GM20000 (cell line): ENCODE measurements around the gene ANKZF1.

Experiments
- DNase-seq: peaks from one replicate; pipeline ENCODE4 v3.0.0; 2012; ENCODE audit warnings: low spot score
- TF ChIP-seq, protein P1 (sequence below): IDR thresholded peaks from 2 replicates; pipeline ENCODE4 v1.5.1; 2012; ENCODE audit warnings: mild to moderate bottlenecking, control low read depth; ENCODE audit errors: extremely low read depth, missing control alignments

Gene ANKZF1

GRCh38 chr2:219218217-219218731 lies 11.3 kb upstream of the ANKZF1 start:
- DNase-seq: peak; percentile 61
- TF ChIP-seq, protein P1, sequence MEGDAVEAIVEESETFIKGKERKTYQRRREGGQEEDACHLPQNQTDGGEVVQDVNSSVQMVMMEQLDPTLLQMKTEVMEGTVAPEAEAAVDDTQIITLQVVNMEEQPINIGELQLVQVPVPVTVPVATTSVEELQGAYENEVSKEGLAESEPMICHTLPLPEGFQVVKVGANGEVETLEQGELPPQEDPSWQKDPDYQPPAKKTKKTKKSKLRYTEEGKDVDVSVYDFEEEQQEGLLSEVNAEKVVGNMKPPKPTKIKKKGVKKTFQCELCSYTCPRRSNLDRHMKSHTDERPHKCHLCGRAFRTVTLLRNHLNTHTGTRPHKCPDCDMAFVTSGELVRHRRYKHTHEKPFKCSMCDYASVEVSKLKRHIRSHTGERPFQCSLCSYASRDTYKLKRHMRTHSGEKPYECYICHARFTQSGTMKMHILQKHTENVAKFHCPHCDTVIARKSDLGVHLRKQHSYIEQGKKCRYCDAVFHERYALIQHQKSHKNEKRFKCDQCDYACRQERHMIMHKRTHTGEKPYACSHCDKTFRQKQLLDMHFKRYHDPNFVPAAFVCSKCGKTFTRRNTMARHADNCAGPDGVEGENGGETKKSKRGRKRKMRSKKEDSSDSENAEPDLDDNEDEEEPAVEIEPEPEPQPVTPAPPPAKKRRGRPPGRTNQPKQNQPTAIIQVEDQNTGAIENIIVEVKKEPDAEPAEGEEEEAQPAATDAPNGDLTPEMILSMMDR: no peak

- TF ChIP-seq, protein P1: no peak
- peak; percentile 94 for DNase-seq
These were observed 10.6 kb upstream of the ANKZF1 start, which contains the start of gene ABCB6 for GRCh38 chr2:219218732-219219701. Gene ABCB6 (minus strand): TSS chr2:219218958. CDS start chr2:219218673, 285 bp downstream.

- TF ChIP-seq, protein P1: no peak
- DNase-seq: no peak
These were observed 9.6 kb upstream of the ANKZF1 start for GRCh38 chr2:219219784-219220532.

GRCh38 chr2:219220652-219221402 lies 8.8 kb upstream of the ANKZF1 start:
- TF ChIP-seq, protein P1: no peak
- no peak for DNase-seq

DNA sequence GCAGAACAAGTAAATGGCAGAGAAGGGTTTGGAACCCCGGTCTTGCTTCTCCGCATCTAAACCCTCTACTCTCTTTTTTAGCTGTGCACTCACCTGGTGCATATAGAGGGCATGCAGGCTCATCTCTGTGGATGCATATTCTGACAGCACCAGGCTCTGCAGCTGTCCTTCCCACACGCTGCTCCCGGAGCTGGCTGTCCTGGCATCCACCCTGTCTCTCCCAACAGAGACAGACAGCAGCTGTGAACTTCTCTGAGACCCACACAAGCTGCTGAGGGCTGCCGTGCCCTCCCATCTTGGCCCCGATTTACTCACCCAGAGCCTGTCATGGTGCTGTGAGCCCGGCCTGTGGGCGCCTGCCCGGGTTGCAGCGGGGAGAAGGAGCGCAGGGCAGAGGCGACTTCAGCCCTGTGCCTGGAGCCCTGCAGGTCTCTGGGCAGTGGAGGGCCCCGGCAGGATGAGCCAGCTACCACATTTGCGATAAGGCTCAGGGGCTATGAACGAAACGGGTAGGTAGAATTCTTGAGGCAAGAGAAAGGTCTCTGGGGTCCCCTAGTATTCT lies 7.6 kb upstream of the ANKZF1 start:
- DNase-seq: no peak
- TF ChIP-seq, protein P1: no peak

- DNase-seq: no peak
- TF ChIP-seq, protein P1: no peak
These were observed 5.6 kb upstream of the ANKZF1 start for GRCh38 chr2:219223831-219224610.
